Measurements from ENCODE around the gene CDKN2A. TPM values are rescaled to one million over a fixed set of nuclear protein-coding genes. Genes with fewer than 3 reads are reported as not detected.

CDKN2A gene
- total and polyA plus RNA-seq, 4 donors = 0.23 to 0.76 (median 0.43) TPM

GRCh38 chr9:21936161-21936560 is 58.0 kb downstream of the CDKN2A start:
- no peaks in the 10 kb centered on the region for H3K9me3 ChIP-seq (ENCODE audit: control insufficient read depth in 4 of 4, low read length in 3 of 4)
- TF ChIP-seq GABPA (IDR thresholded peaks at IDR 0.05 in 1 of 2, conservative IDR thresholded peaks at IDR 0.05 in 1 of 2) = no peak
- no peak for TF ChIP-seq FOXA2 (IDR thresholded peaks at IDR 0.05)
- no peak for TF ChIP-seq TAF1 (conservative IDR thresholded peaks at IDR 0.05)
- no peak for TF ChIP-seq HNF4G (IDR thresholded peaks at IDR 0.05)
- TF ChIP-seq REST (IDR thresholded peaks at IDR 0.05) = no peak
- no peak for TF ChIP-seq ATF3 (IDR thresholded peaks at IDR 0.05)
- no peak for TF ChIP-seq FOXA1 (IDR thresholded peaks at IDR 0.05)
- TF ChIP-seq JUND (IDR thresholded peaks at IDR 0.05) = no peak
- TF ChIP-seq RAD21 (IDR thresholded peaks at IDR 0.05) = no peak
- no peak for TF ChIP-seq RXRA (IDR thresholded peaks at IDR 0.05)
- TF ChIP-seq EGR1 (IDR thresholded peaks at IDR 0.05; ENCODE audit: low read depth in 2 of 2) = no peak
- TF ChIP-seq CTCF (IDR thresholded peaks at IDR 0.05; ENCODE audit: low read depth, low read length, missing input control) = no peak
- no peak for TF ChIP-seq YY1 (IDR thresholded peaks at IDR 0.05)
- H3K4me1 ChIP-seq (ENCODE audit: control insufficient read depth in 4 of 4, insufficient read depth in 4 of 4, low read length in 3 of 4) = no peaks in the 10 kb centered on the region
- no peak for DNase-seq (ENCODE audit: low spot score)
- no peak overlapping the region for H3K9ac ChIP-seq (ENCODE audit: low read depth in 1 of 2, low read length in 2 of 2)
- no peak overlapping the region for H3K27ac ChIP-seq (ENCODE audit: low read depth in 1 of 2, low read length in 2 of 2)
- H3K36me3 ChIP-seq (ENCODE audit: control insufficient read depth in 4 of 4, insufficient read depth in 3 of 4, low read depth in 1 of 4, low read length in 3 of 4) = peaks cover 0 to 5% (median 0%) of the 10 kb centered on the region in 4 donors
- H3K4me3 ChIP-seq (ENCODE audit: low read depth in 1 of 3, low read length in 3 of 3) = no peak overlapping the region
- 99% methylated on average over 1 of the region's 1 CpG for WGBS
- H3K27me3 ChIP-seq (ENCODE audit: control insufficient read depth in 4 of 4, insufficient read depth in 4 of 4, low read length in 3 of 4) = no peaks in the 10 kb centered on the region

DNA sequence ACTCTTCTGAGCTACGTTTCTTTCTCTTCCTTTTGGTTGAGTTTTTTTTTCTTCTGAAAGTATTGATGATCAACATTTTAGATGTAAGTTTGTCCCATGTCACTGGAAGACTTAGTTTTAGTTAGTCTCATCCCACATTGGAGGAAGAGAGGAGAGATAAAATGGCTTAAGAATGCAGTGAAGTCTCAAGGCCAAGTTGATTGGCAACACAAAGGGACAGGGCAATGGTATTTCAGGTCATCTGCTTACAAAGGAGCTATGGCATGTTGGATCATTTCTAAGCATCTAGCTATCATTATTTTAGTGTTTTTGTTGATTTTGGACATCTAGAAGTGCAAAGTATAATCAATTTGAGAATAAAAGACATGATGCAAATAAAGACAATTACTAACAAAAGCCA is 58.6 kb downstream of the CDKN2A start:
- 87% methylated on average over 1 of the region's 1 CpG for WGBS

More for the DNA sequence above, 58.6 kb downstream of the CDKN2A start:
- Histone ChIP-seq H3K9me3 (ENCODE audit: control insufficient read depth in 4 of 4, low read length in 3 of 4) (no peaks in the 10 kb centered on the region), H3K9ac (ENCODE audit: low read depth in 1 of 2, low read length in 2 of 2) (no peak overlapping the region), H3K4me3 (ENCODE audit: low read depth in 1 of 3, low read length in 3 of 3) (no peak overlapping the region), H3K27ac (ENCODE audit: low read depth in 1 of 2, low read length in 2 of 2) (no peak overlapping the region), H3K4me1 (ENCODE audit: control insufficient read depth in 4 of 4, insufficient read depth in 4 of 4, low read length in 3 of 4) (no peaks in the 10 kb centered on the region), H3K36me3 (ENCODE audit: control insufficient read depth in 4 of 4, insufficient read depth in 3 of 4, low read depth in 1 of 4, low read length in 3 of 4) (peaks cover 0 to 6% (median 0%) of the 10 kb centered on the region in 4 donors), H3K27me3 (ENCODE audit: control insufficient read depth in 4 of 4, insufficient read depth in 4 of 4, low read length in 3 of 4) (no peaks in the 10 kb centered on the region)
- TF ChIP-seq FOXA2 (IDR thresholded peaks at IDR 0.05) = no peak
- no peak for TF ChIP-seq ATF3 (IDR thresholded peaks at IDR 0.05)
- no peak for TF ChIP-seq YY1 (IDR thresholded peaks at IDR 0.05)
- TF ChIP-seq FOXA1 (IDR thresholded peaks at IDR 0.05) = no peak
- no peak for TF ChIP-seq TAF1 (conservative IDR thresholded peaks at IDR 0.05)
- no peak for TF ChIP-seq ZBTB33 (IDR thresholded peaks at IDR 0.05)
- TF ChIP-seq HNF4G (IDR thresholded peaks at IDR 0.05) = no peak
- TF ChIP-seq EGR1 (IDR thresholded peaks at IDR 0.05; ENCODE audit: low read depth in 2 of 2) = no peak
- TF ChIP-seq SP1 (IDR thresholded peaks at IDR 0.05) = no peak
- no peak for TF ChIP-seq RXRA (IDR thresholded peaks at IDR 0.05)
- no peak for DNase-seq (ENCODE audit: low spot score)
